SK-MEL-5 (cell line): ENCODE results near the gene RBP7. TPM values are rescaled to one million over a fixed set of nuclear protein-coding genes. Genes with fewer than 3 reads are reported as not detected.
"Not testable (repeated sequence)": the region's sequence is repeated elsewhere in the genome, so short reads cannot be mapped to it uniquely, and the experiment has no call there.

ENCODE experiments used
- DNase-seq: peaks from one replicate; pipeline ENCODE4 v3.0.0-alpha.2; 2016; ENCODE audit warnings: low read depth, low spot score
- in situ Hi-C: cut with HindIII; loops from 2 replicates; pipeline ENCODE4 v1.10.0; 2016; ENCODE audit warnings: low sequenced_read_pairs, high pct_unique_total_duplicates, low pct_unique_long_range_greater_than_20kb
- polyA plus RNA-seq, 2 experiments: library from polyadenylated mRNA; depleted of rRNA; stranded (reverse); fragments of >200 nt; gene quantifications; 2 replicates each; pipeline ENCODE4 v1.2.3, GENCODE V29; 2015
- total RNA-seq: library from RNA; depleted of rRNA; stranded (reverse); fragments of >200 nt; shearing (Covaris generic); gene quantifications from 2 replicates; pipeline ENCODE4 v1.2.3, GENCODE V29; 2014; rRNA removed

Gene RBP7
- total RNA-seq = not detected in 2 replicates
- polyA plus RNA-seq (2015; cell fraction: cytosol; rRNA removed) = not detected in 2 replicates
- polyA plus RNA-seq (2015; cell fraction: nucleus; rRNA removed) = not detected in 2 replicates

GRCh38 chr1:9996624-9997582, at the start of gene RBP7:
TSS of gene RBP7 (plus strand) at chr1:9997228. CDS start at chr1:9997259, 31 bp downstream.
- no peak for DNase-seq
- in situ Hi-C loops = no loop called here

- no peak for DNase-seq
- in situ Hi-C loops = no loop called here
Measured at GRCh38 chr1:9957726-9958125, 39.3 kb upstream of the RBP7 start.

- in situ Hi-C loops = no loop called here
- DNase-seq = no peak
Measured at GRCh38 chr1:9960011-9960410, 37.0 kb upstream of the RBP7 start.

GRCh38 chr1:9960706-9961562, 36.1 kb upstream of the RBP7 start:
- DNase-seq = no peak
- in situ Hi-C loops = no loop called here

- in situ Hi-C loops = no loop called here
- no peak for DNase-seq
Measured at GRCh38 chr1:9984253-9984652, 12.8 kb upstream of the RBP7 start.

- DNase-seq = no peak
- in situ Hi-C loops = no loop called here
Measured at GRCh38 chr1:9985001-9985400, 12.0 kb upstream of the RBP7 start.

- DNase-seq = no peak
- in situ Hi-C loops = no loop called here
Measured at GRCh38 chr1:9989773-9990172, 7.3 kb upstream of the RBP7 start.

- in situ Hi-C loops = no loop called here
Measured at GRCh38 chr1:9990944-9991343, 6.1 kb upstream of the RBP7 start.

GRCh38 chr1:9992910-9993309, 4.1 kb upstream of the RBP7 start:
- no peak for DNase-seq
- in situ Hi-C loops = no loop called here

More at GRCh38 chr1:9990944-9991343, 6.1 kb upstream of the RBP7 start:
- no peak for DNase-seq

GRCh38 chr1:9993561-9994075, 3.4 kb upstream of the RBP7 start:
- DNase-seq = no peak
- in situ Hi-C loops = no loop called here

GRCh38 chr1:10001016-10001665, 4.1 kb downstream of the RBP7 start:
- in situ Hi-C loops = no loop called here
- DNase-seq = peak; percentile 87

- DNase-seq, in situ Hi-C loops: not testable (repeated sequence)
Measured at GRCh38 chr1:10005248-10005647, 8.2 kb downstream of the RBP7 start.

GRCh38 chr1:10007169-10007568, 10.1 kb downstream of the RBP7 start:
- in situ Hi-C loops = no loop called here
- DNase-seq = no peak

- DNase-seq = no peak
Measured at GRCh38 chr1:10014016-10014415, 17.0 kb downstream of the RBP7 start.

GRCh38 chr1:10019561-10019960, 22.5 kb downstream of the RBP7 start:
- in situ Hi-C loops = no loop called here

More at GRCh38 chr1:10014016-10014415, 17.0 kb downstream of the RBP7 start:
- in situ Hi-C loops = no loop called here

GRCh38 chr1:10020086-10020485, 23.1 kb downstream of the RBP7 start:
- in situ Hi-C loops = no loop called here
- no peak for DNase-seq

More at GRCh38 chr1:10019561-10019960, 22.5 kb downstream of the RBP7 start:
- DNase-seq = no peak

- DNase-seq, in situ Hi-C loops: not testable (repeated sequence)
Measured at GRCh38 chr1:10020678-10021077, 23.6 kb downstream of the RBP7 start.
